Loucy (cell line): ENCODE measurements around the gene B4GALNT1.

ENCODE experiments used
- H2AFZ ChIP-seq: fragments of 200-600 bp; sonication (generic); 2 replicates; pipeline ENCODE4 v1.6.0; 2016; ENCODE audit warnings: antibody characterized with exemption, mild to moderate bottlenecking, low read length, moderate library complexity
- H3F3A ChIP-seq: fragments of 200-600 bp; 2 replicates; pipeline ENCODE4 v1.6.0; 2016; ENCODE audit warnings: antibody characterized with exemption, low read depth, mild to moderate bottlenecking
- H3K27me3 ChIP-seq: fragments of 200-600 bp; sonication (generic); 2 replicates; pipeline ENCODE4 v1.6.1; 2014; ENCODE audit warnings: low read length, mild to moderate bottlenecking; ENCODE audit not compliant: insufficient read depth, poor library complexity, severe bottlenecking
- H3K36me3 ChIP-seq: fragments of 200-600 bp; sonication (generic); 2 replicates; pipeline ENCODE4 v1.6.1; 2016; ENCODE audit warnings: low read length; ENCODE audit not compliant: insufficient read depth
- H3K4me1 ChIP-seq: fragments of 200-600 bp; sonication (generic); 2 replicates; pipeline ENCODE4 v1.5.1; 2014; ENCODE audit warnings: low read length, mild to moderate bottlenecking; ENCODE audit not compliant: insufficient read depth, poor library complexity, severe bottlenecking
- H3K4me2 ChIP-seq: fragments of 200-600 bp; sonication (generic); 2 replicates; pipeline ENCODE4 v1.6.0; 2014; ENCODE audit warnings: antibody characterized with exemption, low read length, low read depth, mild to moderate bottlenecking; ENCODE audit not compliant: poor library complexity, severe bottlenecking
- H3K4me3 ChIP-seq: fragments of 200-600 bp; sonication (generic); 2 replicates; pipeline ENCODE4 v1.5.1; 2014; ENCODE audit warnings: low read length, mild to moderate bottlenecking, mixed read lengths; ENCODE audit not compliant: poor library complexity, severe bottlenecking
- H3K79me2 ChIP-seq: fragments of 200-600 bp; sonication (generic); 2 replicates; pipeline ENCODE4 v1.6.1; 2014; ENCODE audit warnings: low read length; ENCODE audit not compliant: insufficient read depth
- H3K9ac ChIP-seq: fragments of 200-600 bp; sonication (generic); 2 replicates; pipeline ENCODE4 v1.6.0; 2014; ENCODE audit warnings: mild to moderate bottlenecking, low read depth, low read length, moderate library complexity; ENCODE audit not compliant: poor library complexity, severe bottlenecking
- H3K9me2 ChIP-seq: fragments of 200-600 bp; sonication (generic); replicated peaks from 2 replicates; pipeline ENCODE4 v1.6.1; 2016; ENCODE audit warnings: low read depth, low read length, mixed read lengths
- H3K9me3 ChIP-seq: fragments of 200-600 bp; sonication (generic); 2 replicates; pipeline ENCODE4 v1.6.1; 2014; ENCODE audit warnings: mild to moderate bottlenecking, antibody characterized with exemption, low read length, low read depth; ENCODE audit not compliant: insufficient read depth
- H4K20me1 ChIP-seq: fragments of 200-600 bp; sonication (generic); 2 replicates; pipeline ENCODE4 v1.6.0; 2014; ENCODE audit warnings: antibody characterized with exemption, low read length, mild to moderate bottlenecking; ENCODE audit not compliant: insufficient read depth, poor library complexity, severe bottlenecking
- EZH2phosphoT487 ChIP-seq: fragments of 200-600 bp; IDR thresholded peaks from 2 replicates; pipeline ENCODE4 v1.6.1; 2018; ENCODE audit warnings: antibody characterized with exemption, mild to moderate bottlenecking, moderate library complexity, borderline replicate concordance
- TF ChIP-seq, protein P1 (sequence below): fragments of 200-600 bp; sonication (generic); conservative IDR thresholded peaks from 2 replicates; pipeline ENCODE4 v1.5.1; 2014; ENCODE audit warnings: mild to moderate bottlenecking, antibody characterized with exemption, low read length

The B4GALNT1 gene

DNA sequence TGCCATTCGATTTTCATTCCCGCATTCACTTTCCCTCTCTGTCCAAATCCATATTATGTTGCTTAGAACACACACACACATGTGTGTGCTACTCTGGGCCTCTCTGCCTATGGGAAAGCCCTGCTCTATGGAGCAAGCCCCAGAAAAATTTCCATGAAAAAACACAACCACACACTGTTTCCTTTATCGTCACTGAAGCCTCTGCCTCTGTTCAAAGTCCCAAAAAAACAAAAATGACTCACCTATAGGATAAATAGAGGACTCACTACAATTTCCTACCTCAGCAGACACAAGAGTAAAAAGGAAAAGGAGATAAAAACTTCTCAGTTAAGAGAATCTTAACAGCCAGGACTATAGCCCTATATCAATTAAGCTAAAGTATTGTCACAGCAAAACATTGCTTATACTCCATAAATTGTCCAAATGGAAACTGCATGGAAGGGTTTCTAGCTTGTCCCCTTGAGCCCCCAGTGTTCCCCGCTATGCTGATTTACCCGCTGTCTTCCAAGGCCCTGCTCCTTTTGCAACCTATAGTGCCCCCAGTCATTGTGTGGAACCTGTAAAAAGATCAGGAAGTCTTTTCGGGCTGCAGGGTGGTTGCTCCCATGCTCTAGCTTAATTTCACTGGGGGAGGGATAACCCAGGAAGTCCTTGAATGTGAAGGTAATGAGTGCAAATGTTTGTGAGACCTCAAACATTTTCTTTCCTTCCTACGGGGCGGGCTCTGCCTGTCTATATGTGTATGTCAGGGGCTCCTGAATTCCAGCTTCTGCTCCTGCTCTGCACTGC, 53.1 kb downstream of the B4GALNT1 start:
- no peaks in the 10 kb centered on the region for H3K9me2 ChIP-seq
- peak overlapping the region; percentile 76 for H2AFZ ChIP-seq
- H3K9me3 ChIP-seq = no peaks in the 10 kb centered on the region
- no peak for TF ChIP-seq EZH2phosphoT487
- TF ChIP-seq, protein P1, sequence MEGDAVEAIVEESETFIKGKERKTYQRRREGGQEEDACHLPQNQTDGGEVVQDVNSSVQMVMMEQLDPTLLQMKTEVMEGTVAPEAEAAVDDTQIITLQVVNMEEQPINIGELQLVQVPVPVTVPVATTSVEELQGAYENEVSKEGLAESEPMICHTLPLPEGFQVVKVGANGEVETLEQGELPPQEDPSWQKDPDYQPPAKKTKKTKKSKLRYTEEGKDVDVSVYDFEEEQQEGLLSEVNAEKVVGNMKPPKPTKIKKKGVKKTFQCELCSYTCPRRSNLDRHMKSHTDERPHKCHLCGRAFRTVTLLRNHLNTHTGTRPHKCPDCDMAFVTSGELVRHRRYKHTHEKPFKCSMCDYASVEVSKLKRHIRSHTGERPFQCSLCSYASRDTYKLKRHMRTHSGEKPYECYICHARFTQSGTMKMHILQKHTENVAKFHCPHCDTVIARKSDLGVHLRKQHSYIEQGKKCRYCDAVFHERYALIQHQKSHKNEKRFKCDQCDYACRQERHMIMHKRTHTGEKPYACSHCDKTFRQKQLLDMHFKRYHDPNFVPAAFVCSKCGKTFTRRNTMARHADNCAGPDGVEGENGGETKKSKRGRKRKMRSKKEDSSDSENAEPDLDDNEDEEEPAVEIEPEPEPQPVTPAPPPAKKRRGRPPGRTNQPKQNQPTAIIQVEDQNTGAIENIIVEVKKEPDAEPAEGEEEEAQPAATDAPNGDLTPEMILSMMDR = no peak
- no peaks in the 10 kb centered on the region for H3K79me2 ChIP-seq
- H3K27me3 ChIP-seq = no peaks in the 10 kb centered on the region
- no peaks in the 10 kb centered on the region for H4K20me1 ChIP-seq
- no peaks in the 10 kb centered on the region for H3K36me3 ChIP-seq
- H3K4me2 ChIP-seq = no peak overlapping the region
- H3K9ac ChIP-seq = no peak overlapping the region
- no peaks in the 10 kb centered on the region for H3F3A ChIP-seq
- H3K4me3 ChIP-seq = no peak overlapping the region
- H3K4me1 ChIP-seq = peaks cover 10% of the 10 kb centered on the region

DNA sequence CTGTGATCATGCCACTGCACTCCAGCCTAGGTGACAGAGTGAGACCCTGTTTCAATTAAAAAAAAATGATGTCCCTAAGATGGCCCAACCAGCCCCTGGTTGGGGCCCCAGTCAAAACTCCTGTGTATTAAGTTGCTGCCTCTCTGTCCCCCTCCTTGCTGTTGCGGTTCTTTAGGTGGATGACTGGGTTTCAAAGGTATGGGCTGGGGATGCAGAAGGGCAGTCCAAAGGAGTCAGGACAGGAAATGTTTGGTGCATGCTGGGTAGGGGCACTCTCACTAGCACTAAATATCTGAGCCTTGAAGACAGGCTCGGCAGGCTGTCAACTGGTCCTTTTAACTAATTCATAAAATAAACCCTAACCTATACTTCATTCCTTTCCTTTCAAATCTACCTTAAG, 54.0 kb downstream of the B4GALNT1 start:
- Histone ChIP-seq H3K27me3 (no peaks in the 10 kb centered on the region), H3K9ac (no peak overlapping the region), H3K4me3 (no peak overlapping the region), H3K9me2 (no peaks in the 10 kb centered on the region), H2AFZ (no peak overlapping the region), H3K4me2 (no peak overlapping the region), H3K9me3 (no peaks in the 10 kb centered on the region), H3K36me3 (no peaks in the 10 kb centered on the region), H4K20me1 (no peaks in the 10 kb centered on the region), H3K4me1 (peaks cover 10% of the 10 kb centered on the region), H3F3A (no peaks in the 10 kb centered on the region), H3K79me2 (no peaks in the 10 kb centered on the region)
- no peak for TF ChIP-seq EZH2phosphoT487

DNA sequence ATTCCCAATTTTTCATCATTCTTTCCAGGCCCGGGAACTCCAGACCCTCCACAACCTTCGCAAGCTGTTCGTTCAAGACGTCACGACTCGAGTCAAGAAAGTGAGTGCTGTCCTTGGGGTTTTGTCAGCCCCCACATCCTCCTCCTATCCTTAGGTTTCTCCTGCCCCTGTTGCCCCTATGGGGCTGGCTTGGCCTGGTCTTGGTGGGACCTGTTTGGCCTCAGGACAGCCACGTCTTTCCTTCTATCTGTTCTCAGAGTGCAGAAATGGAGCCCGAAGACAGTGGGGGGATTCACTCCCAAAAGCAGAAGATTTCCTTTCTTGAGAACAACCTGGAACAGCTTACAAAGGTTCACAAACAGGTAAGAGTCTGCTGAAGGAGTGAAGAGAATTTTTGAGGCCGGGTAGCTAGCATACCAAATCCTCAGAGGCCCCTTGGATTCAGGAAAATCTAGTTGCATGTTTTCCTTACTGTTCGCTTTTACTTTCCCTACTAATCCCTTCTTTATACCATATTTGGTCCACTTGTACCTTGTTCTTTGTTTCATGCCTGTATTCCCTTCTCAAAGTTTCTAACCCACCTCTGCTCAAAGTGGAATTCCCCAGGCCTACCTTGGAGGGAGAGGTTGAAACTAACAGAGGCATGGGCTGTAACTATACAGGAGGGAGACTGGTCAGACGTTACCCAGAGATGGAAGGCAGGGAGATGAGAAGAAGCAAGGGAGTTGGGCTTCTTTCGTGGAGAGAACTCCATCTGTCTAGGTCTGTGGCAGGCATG, 54.8 kb downstream of the B4GALNT1 start:
- Histone ChIP-seq H3K9me3 (no peaks in the 10 kb centered on the region), H2AFZ (no peak overlapping the region), H3K9ac (no peak overlapping the region), H3K79me2 (no peaks in the 10 kb centered on the region), H3K4me1 (peaks cover 5% of the 10 kb centered on the region), H3K36me3 (no peaks in the 10 kb centered on the region), H3K9me2 (no peaks in the 10 kb centered on the region), H3K27me3 (no peaks in the 10 kb centered on the region), H3K4me3 (no peak overlapping the region), H3K4me2 (no peak overlapping the region), H3F3A (no peaks in the 10 kb centered on the region), H4K20me1 (no peaks in the 10 kb centered on the region)
- TF ChIP-seq EZH2phosphoT487 = no peak
- TF ChIP-seq, protein P1 = no peak
